HEK293T (cell line): ENCODE results near the gene RGS3.

Experiments used
- CTCF ChIA-PET: fragments of 350-600 bp; formaldehyde crosslinking; extraction: SDS; loops from one replicate; lab custom pipeline; 2021; ENCODE audit warnings: antibody characterized with exemption, inconsistent platforms; lab: Yijun Ruan, JAX
- POLR2A ChIA-PET: fragments of 350-600 bp; formaldehyde crosslinking; extraction: SDS; loops from one replicate; lab custom pipeline; 2020; ENCODE audit warnings: antibody characterized with exemption, inconsistent platforms; lab: Yijun Ruan, JAX
- DNase-seq: peaks from one replicate; pipeline ENCODE4 v3.0.0; 2012; ENCODE audit warnings: mixed read lengths; ENCODE audit errors: extremely low spot score
- ARNT ChIP-seq: fragments of 450-650 bp; IDR thresholded peaks from 2 replicates; pipeline ENCODE4 v1.6.1; 2017; ENCODE audit warnings: mild to moderate bottlenecking
- BHLHE40 ChIP-seq: fragments of 450-650 bp; IDR thresholded peaks from 2 replicates; pipeline ENCODE4 v1.6.1; 2016; ENCODE audit warnings: mild to moderate bottlenecking, moderate library complexity, borderline replicate concordance
- CTBP1 ChIP-seq: fragments of 450-650 bp; IDR thresholded peaks from 2 replicates; pipeline ENCODE4 v1.6.1; 2016; ENCODE audit warnings: borderline replicate concordance
- ELF4 ChIP-seq: fragments of 450-650 bp; IDR thresholded peaks from 2 replicates; pipeline ENCODE4 v1.6.1; 2017; ENCODE audit warnings: antibody characterized with exemption
- FOXA1 ChIP-seq: fragments of 450-650 bp; IDR thresholded peaks from 2 replicates; pipeline ENCODE4 v1.6.1; 2016; ENCODE audit warnings: mild to moderate bottlenecking
- FOXK2 ChIP-seq: fragments of 450-650 bp; IDR thresholded peaks from 2 replicates; pipeline ENCODE4 v1.6.1; 2016; ENCODE audit warnings: mild to moderate bottlenecking
- FOXM1 ChIP-seq: fragments of 450-650 bp; IDR thresholded peaks from 2 replicates; pipeline ENCODE4 v1.6.1; 2017; ENCODE audit warnings: mild to moderate bottlenecking, borderline replicate concordance
- HDGF ChIP-seq: fragments of 450-650 bp; IDR thresholded peaks from 2 replicates; pipeline ENCODE4 v1.6.1; 2017; ENCODE audit warnings: antibody characterized with exemption, borderline replicate concordance
- L3MBTL2 ChIP-seq: fragments of 450-650 bp; conservative IDR thresholded peaks from 2 replicates; pipeline ENCODE4 v1.6.1; 2016; ENCODE audit warnings: mild to moderate bottlenecking
- LEF1 ChIP-seq: fragments of 450-650 bp; IDR thresholded peaks from 2 replicates; pipeline ENCODE4 v1.6.1; 2017; ENCODE audit warnings: mild to moderate bottlenecking, borderline replicate concordance
- NFRKB ChIP-seq: fragments of 450-650 bp; IDR thresholded peaks from 2 replicates; pipeline ENCODE4 v1.6.1; 2016; ENCODE audit warnings: mild to moderate bottlenecking, moderate library complexity
- PKNOX1 ChIP-seq: fragments of 450-650 bp; IDR thresholded peaks from 2 replicates; pipeline ENCODE4 v1.6.1; 2016
- SP1 ChIP-seq: fragments of 450-650 bp; IDR thresholded peaks from 2 replicates; pipeline ENCODE4 v1.6.1; 2017
- SUZ12 ChIP-seq: fragments of 450-650 bp; IDR thresholded peaks from 2 replicates; pipeline ENCODE4 v1.6.1; 2016; ENCODE audit warnings: mild to moderate bottlenecking
- TARDBP ChIP-seq: fragments of 450-650 bp; IDR thresholded peaks from 2 replicates; pipeline ENCODE4 v1.6.1; 2016
- ZNF384 ChIP-seq: fragments of 450-650 bp; IDR thresholded peaks from 2 replicates; pipeline ENCODE4 v1.6.1; 2016

RGS3 gene

DNA sequence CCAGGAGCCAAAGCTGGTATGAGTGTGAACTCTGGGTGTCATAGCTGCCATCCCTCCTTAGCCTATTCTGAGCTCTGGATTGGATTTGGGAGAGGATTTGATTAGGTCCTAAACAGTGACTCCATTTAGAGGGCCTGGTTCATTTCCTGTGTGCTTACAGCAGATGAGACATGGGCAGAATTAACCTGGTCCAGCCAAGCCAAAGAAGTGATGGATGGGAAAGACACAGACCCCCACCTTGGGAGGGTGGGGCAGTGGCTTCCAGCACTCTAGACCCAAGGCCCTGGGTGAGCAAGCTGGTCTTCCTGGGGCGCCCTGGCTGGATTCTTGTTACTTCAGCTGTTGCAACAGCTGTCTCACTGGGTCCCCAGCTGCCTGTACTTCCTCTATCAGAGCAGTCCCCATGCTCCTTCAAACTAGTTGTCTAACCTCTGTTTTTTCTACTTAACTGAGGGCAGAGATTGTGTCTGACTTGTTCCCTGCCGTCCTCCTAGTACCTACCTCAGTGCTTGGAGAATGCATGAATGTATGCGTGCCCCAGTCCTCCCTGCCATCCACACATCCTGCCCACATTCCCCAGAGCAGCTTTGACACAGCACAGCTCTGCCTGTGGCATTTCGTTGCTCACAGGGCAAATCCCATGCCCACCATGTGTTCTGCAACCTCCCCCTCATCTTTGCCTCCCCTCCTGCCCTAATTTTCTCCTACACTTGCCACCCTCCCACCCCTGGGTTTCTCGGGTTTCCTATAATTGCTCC lies 115.9 kb downstream of the RGS3 start:
- CTCF ChIA-PET = interaction anchor here (0.5 to 2.0 kb wide), 5 partner anchors 8 to 305 kb away, joined by 3 to 9 read pairs (median 7); no protein-coding TSS in a partner anchor
- no peak for DNase-seq
- no peak for TF ChIP-seq TARDBP
- no peak for TF ChIP-seq ZNF384
- POLR2A ChIA-PET = interaction anchor here (1.4 kb wide), 1 partner anchor 8 kb away, joined by 4 read pairs; no protein-coding TSS in a partner anchor

DNA sequence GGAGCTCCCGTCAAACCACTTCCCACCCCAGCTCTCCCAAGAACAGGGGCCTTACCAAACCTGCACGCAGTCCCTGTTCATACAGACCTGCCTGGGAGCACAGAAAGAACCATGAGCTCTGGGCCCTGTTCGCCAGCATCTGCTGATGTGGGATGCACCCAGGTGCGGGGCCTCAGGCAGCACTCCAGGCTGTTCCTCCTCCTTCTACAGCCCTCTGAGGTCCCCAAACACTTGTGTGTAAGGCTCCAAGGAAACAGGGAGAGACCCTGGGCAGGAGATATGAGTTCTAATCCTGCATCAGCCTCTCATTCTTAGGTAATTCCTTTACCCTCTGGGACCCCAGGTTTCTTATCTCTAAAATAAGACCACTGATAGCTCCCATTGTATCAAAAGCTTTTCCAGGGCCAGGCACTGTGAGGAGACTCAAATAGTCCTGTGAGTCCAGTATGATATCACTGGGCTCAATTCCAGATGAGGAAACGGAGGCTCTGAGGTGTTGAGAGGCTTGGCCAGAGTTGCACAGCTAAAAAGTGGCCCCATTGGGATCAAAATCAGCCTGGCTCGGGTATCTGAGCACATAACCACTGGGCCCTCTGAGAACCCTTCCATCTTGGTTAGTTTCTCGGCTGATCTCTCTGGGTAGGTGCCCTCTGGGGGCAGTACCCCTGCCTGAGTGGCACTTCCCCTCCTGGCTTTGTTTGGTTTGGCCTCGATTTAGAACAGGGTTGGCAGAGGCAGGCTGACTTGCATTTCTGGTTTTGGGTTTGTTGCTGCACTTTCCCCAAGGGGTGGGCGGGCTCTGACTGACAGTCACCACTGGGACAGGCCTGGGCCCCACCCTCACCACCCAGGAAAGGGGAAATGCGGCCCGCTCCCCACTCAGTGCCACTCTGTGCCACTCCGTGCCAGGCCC lies 116.8 kb downstream of the RGS3 start:
- TF ChIP-seq L3MBTL2 (no peak), LEF1 (no peak), FOXK2 (no peak), BHLHE40 (no peak), FOXA1 (no peak)
- ChIA-PET POLR2A (no interaction called here), CTCF (no interaction called here)
- DNase-seq = no peak

DNA sequence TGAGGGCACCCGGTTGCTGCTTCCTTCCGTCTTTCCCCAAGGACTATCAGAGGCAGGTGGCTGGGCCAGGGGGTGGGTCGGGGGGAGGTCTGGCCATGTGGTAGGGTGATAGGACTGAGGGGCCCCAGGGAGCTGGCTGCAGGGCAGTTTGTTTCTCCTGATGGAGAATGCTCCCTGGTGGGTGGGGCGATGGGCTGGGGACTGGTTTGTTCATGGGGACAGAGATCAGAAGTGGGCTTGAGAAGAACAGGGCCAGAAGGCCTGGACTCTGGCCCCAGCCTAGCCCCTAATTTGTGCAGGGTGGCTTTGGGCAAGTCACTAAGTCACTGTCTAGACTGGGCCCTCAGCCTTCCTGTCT lies 117.4 kb downstream of the RGS3 start:
- TF ChIP-seq L3MBTL2 (no peak), ARNT (no peak), LEF1 (no peak), SUZ12 (no peak), NFRKB (no peak), ZNF384 (no peak), TARDBP (no peak), FOXA1 (no peak), FOXK2 (no peak)
- no peak for DNase-seq
- POLR2A ChIA-PET = no interaction called here
- CTCF ChIA-PET = no interaction called here

- TF ChIP-seq FOXK2 (no peak), SP1 (no peak), NFRKB (no peak), ZNF384 (no peak), ELF4 (no peak), CTBP1 (no peak), FOXA1 (no peak), BHLHE40 (no peak), ARNT (no peak), PKNOX1 (no peak), HDGF (no peak), LEF1 (no peak), SUZ12 (no peak)
- ChIA-PET POLR2A (interaction anchor here (0.8 kb wide), 1 partner anchor 172 kb away, joined by 3 read pairs; the partner anchor contains the start of gene POLE3), CTCF (interaction anchor here (0.6 to 1.6 kb wide), 3 partner anchors 74 to 131 kb away, joined by 3 to 6 read pairs (median 3); no protein-coding TSS in a partner anchor)
- no peak for DNase-seq
Observed at GRCh38 chr9:113581865-113582697, 118.6 kb downstream of the RGS3 start.

GRCh38 chr9:113582698-113583200 lies 119.2 kb downstream of the RGS3 start:
- no peak for DNase-seq
- TF ChIP-seq L3MBTL2 (no peak), ELF4 (no peak), SP1 (no peak), SUZ12 (no peak), TARDBP (no peak), ARNT (no peak), NFRKB (no peak), PKNOX1 (no peak), FOXM1 (no peak)
- CTCF ChIA-PET = interaction anchor here (0.6 to 1.6 kb wide), 3 partner anchors 73 to 132 kb away, joined by 3 to 6 read pairs (median 3); no protein-coding TSS in a partner anchor
- POLR2A ChIA-PET = interaction anchor here (1.0 kb wide), 1 partner anchor 307 kb away, joined by 5 read pairs; the partner anchor contains the start of genes CDC26 and PRPF4
